ENCODE data around the gene MED19.
"Not testable (repeated sequence)": the region's sequence is repeated elsewhere in the genome, so short reads cannot be mapped to it uniquely, and the experiment has no call there.

MED19 gene, protein sequence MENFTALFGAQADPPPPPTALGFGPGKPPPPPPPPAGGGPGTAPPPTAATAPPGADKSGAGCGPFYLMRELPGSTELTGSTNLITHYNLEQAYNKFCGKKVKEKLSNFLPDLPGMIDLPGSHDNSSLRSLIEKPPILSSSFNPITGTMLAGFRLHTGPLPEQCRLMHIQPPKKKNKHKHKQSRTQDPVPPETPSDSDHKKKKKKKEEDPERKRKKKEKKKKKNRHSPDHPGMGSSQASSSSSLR

DNA sequence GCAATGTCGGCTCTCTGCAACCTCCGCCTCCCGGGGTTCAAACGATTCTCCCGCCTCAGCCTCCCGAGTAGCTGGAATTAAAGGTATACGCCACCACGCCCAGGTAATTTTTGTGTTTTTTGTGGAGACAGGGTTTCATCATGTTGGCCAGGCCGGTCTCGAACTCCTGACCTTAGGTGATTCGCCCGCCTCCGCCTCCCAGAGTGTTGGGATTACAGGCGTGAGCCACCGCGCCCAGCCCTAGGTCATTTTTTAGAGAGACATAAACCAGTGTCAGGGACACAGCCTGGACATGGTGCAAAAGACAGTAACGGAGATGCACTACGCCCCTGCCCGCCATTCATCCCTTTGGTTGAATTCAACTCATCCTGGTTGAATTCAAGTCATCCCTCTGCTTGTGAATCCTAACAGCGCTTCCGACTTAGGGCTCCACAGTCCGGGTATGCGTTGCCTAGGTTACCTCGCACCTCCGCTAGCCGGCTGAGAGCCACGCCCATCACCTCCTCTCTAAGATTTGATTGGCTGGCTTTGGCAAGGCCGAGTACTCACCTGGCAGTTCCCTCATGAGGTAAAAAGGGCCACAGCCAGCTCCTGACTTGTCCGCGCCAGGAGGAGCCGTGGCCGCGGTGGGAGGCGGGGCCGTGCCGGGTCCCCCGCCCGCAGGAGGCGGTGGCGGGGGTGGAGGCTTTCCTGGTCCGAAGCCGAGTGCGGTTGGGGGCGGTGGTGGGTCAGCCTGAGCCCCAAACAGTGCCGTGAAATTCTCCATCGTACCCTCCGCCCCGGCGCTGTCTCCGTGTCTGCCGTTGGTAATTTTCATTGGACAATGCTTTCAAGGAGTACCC lies at the start of gene MED19:
MED19 (minus strand) TSS at position 802 of the 842 bp plus-strand sequence; CDS start at position 766, 36 bp downstream.
- peak; percentile 100 for DNase-seq (ENCODE audit: low spot score)

DNA sequence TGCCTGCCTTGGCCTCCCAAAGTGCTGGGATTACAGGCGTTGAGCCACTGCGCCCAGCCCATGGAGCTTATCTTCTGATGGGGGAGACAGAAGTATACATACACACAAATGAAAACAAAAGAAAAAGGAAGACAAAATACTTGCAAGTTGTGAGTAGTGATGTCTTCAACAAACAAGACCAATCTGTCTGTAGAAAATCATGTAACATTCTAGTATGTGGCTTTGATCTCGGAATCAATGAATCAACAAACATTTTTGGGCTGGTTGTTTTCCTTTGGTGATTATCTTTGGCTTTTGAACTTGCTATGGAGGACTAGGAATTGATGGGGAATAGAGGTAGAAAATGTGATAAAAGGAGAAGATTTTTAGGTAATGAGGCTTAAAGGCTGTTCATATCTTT lies 46.2 kb upstream of the MED19 start:
- no peak for DNase-seq (ENCODE audit: low spot score)

- DNase-seq (ENCODE audit: low spot score) = no peak
Observed at GRCh38 chr11:57752954-57753353, 40.9 kb upstream of the MED19 start.

GRCh38 chr11:57751676-57752253 lies 39.8 kb upstream of the MED19 start, which contains the start of gene BTBD18:
TSS of gene BTBD18 (minus strand) at chr11:57751819. CDS start at chr11:57751188, 631 bp downstream.
- DNase-seq (ENCODE audit: low spot score) = peak; percentile 94

GRCh38 chr11:57751176-57751575 lies 39.2 kb upstream of the MED19 start:
- no peak for DNase-seq (ENCODE audit: low spot score)

DNA sequence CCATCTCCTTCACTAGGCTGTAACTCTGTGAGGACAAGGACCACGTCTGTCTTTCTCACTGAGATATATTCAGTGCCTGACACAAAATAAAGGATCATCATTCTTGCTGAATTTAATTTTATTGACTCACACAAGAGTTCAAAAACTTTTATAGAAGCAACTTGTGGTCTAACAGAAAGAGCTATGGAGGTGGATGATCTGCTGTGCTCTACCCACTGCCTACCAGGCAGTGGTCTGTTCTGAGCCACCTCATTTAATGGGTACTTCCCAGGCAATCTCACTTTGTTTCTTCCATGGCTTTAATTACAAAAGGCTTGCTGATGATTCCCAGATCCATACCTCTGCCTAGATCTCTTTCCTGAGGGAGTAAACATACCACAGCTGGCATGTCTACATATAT lies 34.9 kb upstream of the MED19 start:
- DNase-seq (ENCODE audit: low spot score) = no peak

DNA sequence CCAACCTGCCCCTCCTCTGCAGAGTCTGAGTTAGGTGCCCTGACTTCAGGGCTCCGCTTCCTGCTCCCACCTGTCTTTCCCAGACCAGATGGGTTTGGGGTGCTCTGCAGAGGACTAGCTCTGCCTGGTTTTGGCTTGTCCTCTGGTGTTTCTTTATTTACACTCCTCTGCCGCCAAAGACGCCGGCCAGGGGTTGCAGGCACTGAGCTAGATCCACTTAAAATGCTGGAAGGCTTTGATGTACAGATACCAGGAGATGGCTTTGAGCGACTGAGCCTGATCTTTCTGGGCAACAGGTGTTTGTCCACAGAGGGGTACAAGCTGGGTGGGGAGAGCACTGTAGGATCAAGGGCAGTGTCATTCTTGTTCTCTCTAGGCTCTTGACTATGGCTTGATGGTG lies 33.2 kb upstream of the MED19 start:
- DNase-seq (ENCODE audit: low spot score) = no peak

DNA sequence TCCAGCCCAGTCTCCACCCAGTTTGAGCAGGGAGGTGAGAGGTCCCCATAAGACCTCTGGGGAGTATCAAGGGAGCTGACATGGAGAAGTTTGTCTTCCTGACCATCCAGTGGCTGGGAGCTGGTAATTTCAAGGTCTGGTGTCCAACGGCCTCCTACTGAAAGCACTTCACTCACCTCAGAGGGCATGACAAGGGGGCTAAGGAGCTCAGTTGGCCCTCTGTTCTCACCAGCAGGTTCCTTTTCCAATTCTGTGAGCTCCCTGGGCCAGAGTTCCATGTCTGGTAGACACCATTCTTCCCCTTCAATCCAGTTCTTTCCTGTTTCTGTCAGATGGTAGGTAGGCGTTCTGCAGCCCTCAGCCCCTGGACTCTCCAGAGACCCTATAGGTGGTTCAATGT lies 32.3 kb upstream of the MED19 start:
- no peak for DNase-seq (ENCODE audit: low spot score)

DNA sequence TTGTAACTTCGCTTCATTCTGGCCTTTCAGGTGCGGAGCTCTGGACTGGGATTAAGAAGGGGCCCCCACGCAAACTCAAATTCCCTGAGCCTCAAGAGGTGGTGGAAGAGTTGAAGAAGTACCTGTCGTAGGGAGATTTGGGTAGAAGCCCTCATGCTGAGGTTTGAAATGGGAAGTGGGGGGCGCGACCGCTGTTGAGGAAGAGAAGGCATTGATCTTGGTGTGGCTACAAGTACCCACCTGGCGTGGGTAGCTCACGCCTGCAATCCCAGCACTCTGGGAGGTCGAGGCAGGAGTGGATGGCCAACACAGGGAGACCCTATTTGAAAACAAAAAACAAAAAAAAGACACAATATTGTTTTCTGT lies 30.1 kb upstream of the MED19 start:
- DNase-seq (ENCODE audit: low spot score) = no peak

GRCh38 chr11:57741132-57742086 lies 29.4 kb upstream of the MED19 start, which contains the start of gene SELENOH:
TSS of gene SELENOH (plus strand) at chr11:57741491. CDS start at chr11:57741596, 105 bp downstream.
- DNase-seq (ENCODE audit: low spot score) = peak; percentile 100

DNA sequence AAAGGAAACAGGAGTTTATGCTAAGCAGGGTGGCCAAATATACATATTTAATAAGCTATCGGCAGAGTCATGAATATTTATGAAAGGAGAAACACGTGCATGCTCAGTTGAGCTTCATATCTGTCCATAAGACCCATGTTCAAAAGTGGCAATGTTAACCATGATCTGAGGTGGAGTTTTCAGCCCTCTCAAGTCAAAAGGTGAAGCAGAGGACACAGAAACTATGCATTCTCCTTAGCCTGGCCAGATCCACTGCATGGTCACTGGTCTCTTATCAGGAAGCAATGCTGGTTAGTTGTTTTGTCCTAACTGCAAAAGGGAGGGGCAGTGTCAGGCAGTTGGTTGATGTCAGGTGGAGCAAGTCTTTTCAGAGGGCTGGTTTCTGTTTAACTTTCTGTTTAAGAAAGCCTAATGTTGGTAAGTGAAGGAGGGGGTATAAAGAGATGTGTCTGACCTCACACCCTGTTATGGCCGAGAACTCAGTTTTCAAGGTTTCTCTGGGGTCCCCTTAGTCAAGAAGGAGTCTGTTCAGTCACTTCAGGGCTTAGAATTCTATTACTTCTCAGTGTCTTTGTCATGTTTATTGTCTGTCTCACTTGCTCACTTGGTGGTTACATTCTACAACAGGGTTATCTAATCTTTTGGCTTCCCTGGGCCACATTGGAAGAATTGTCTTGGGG lies 23.7 kb upstream of the MED19 start:
- no peak for DNase-seq (ENCODE audit: low spot score)

GRCh38 chr11:57732661-57733060 lies 20.6 kb upstream of the MED19 start:
- DNase-seq (ENCODE audit: low spot score) = no peak

DNA sequence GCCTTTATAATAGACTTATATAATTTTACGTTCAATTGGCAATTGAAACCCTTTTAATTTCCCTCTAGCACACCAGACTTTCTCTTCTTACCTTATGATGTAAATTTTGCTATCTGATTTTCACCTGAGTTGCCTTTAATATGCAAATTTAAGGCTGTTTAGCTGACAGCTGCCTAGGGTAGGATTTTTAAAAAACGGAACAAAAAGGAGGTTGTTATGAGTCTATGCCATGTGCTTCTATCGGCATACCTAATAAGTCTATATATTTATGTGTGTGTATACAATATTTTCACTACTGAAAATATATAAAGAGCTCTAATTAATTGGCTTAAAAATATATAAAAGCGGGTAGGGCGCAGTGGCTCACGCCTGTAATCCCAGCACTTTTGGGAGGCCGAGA lies 17.5 kb upstream of the MED19 start:
- no peak for DNase-seq (ENCODE audit: low spot score)

DNA sequence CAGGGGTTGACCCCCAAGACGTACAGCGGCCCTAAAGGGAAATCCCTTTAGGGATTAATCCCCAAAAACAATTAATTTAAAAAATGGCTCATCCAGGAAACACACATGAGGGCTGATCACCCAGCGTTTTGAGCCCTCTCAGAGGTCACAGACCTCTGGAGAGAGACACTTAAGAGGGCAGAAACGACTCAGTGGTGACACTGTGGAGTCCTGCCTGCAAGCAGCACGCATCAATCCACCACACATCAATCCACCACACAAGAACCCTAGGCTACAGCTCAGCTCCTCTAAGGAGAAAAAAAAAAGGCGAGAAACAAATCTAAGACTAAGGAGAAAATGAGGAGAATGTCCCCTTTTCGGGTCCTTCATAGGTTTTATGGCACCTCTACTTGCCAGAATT lies 16.8 kb upstream of the MED19 start:
- no peak for DNase-seq (ENCODE audit: low spot score)

DNA sequence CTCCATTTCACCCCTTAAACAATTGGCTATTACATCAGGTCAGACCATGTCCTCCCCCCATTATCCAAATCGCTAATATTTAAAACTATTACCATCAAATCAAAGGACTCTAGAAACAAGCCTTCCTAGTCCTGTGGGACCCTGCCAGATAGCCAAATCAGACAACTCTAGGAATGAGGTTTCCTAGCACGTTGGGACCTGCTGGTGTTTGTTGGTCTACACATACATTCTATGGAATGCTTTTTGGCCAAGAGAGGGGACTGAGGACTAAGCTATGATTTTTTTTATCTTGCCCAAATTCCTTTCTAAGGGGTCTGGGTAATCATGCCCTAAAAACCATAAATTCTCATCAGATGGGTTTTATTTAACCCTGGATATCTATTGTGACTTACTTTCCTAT lies 15.2 kb upstream of the MED19 start:
- no peak for DNase-seq (ENCODE audit: low spot score)

DNA sequence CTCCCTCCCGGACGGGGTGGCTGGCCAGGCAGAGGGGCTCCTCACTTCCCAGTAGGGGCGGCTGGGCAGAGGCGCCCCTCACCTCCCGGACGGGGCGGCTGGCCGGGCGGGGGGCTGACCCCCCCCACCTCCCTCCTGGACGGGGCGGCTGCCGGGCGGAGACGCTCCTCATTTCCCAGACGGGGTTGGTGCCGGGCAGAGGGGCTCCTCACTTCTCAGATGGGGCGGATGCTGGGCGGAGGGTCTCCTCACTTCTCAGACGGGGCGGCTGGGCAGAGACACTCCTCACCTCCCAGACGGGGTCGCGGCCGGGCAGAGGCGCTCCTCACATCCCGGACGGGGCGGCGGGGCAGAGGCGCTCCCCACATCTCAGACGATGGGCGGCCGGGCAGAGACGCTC lies 4.7 kb upstream of the MED19 start:
- DNase-seq (ENCODE audit: low spot score) = not testable (repeated sequence)

- no peak for DNase-seq (ENCODE audit: low spot score)
Observed at GRCh38 chr11:57713835-57714234, 1.8 kb upstream of the MED19 start.

DNA sequence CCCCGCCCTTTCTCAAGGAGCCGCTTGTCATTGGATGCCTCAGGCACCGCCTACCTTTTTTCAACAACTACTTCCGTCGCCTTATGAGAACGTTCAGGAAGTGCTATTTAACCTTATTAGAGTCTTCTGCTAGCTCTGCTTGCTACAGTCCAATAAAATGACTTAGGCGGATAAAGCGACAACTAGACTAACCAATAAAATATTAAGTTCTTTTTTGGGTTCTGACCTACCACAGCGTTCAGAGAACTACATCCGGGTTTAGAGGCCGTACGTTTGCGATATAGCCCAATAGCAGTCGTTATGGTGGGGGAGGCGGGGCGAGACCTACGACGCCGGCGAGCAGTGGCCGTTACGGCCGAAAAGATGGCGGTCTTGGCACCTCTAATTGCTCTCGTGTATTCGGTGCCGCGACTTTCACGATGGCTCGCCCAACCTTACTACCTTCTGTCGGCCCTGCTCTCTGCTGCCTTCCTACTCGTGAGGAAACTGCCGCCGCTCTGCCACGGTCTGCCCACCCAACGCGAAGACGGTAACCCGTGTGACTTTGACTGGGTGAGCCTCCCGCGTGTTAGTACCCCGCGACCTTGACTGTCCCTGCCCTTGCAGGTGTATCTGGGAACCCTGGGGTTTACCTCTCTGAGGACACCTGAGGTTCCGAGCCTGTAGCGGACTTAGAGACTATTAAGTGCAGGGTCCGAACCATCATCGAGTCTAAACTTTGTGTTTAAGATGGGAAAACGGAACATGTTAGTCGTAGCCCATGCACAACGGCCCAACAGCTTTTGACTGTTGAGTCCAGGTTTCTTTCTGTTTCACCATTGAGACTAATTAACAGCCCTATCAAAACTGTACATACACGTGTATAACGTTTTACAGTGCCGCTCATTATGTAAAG lies 488 bp upstream of the MED19 start, which contains the start of gene TMX2:
TMX2 (plus strand) TSS at position 338 of the 895 bp plus-strand sequence; CDS start at position 364, 26 bp downstream.
- peak; percentile 100 for DNase-seq (ENCODE audit: low spot score)

DNA sequence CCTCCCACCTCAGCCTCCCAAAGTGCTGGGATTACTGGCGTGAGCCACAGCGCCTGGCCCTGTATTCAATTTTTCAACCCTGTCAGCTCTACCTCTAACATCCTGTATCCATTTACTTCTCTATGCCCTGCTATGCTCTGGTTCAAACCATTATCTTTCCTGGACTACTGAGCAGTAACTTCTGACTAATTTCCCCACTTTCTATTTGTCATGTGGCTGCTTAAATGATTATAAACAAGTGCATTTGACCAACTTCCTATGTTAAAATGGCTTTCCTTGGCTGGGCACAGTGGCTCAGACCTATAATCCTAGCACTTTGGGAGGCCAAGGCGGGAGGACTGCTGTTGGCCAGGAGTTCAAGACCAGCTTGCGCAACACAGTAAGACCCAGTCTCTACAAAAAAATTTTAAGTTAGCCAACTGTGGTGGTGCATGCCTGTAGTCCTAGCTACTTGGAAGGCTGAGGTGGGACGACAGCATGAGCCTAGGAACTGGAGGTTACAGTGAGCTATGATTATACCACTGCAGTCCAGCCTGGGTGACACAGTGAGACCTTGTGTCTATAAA lies 2.1 kb downstream of the MED19 start:
- no peak for DNase-seq (ENCODE audit: low spot score)

DNA sequence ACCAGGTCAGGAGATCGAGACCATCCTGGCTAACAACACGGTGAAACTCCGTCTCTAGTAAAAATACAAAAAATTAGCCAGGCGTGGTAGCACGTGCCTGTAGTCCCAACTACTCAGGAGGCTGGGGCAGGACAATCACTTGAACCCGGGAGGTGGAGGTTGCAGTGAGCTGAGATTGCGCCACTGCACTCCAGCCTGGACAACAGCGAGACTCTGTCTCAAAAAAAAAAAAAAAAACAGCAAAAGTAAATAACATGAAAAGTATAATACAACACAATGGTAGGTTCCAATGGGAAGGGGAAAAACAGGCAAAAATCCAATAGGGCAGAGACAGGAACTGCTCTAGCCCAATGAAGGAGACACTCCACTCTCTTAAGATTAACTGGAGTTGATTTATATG lies 6.6 kb downstream of the MED19 start:
- peak; percentile 46 for DNase-seq (ENCODE audit: low spot score)

Measured in HuH-7 (cell line).